Stomach (tissue), 4 donors: ENCODE results near the gene SPINT4.

Experiments
- CTCF ChIP-seq, 7 experiments: fragments of 450-650 bp in 4 of 7; fragments of 200-600 bp in 3 of 7; sonication (generic) in 3 of 7; IDR thresholded peaks; one replicate each; pipeline ENCODE4 v1.5.1; 2016 to 2019; ENCODE audit warnings: antibody characterized with exemption in 7 of 7, control low read depth in 2 of 7, mild to moderate bottlenecking in 1 of 7
- EP300 ChIP-seq: sonication (generic); formaldehyde crosslinking; IDR thresholded peaks from one replicate; pipeline ENCODE4 v1.6.1; 2017; ENCODE audit warnings: antibody characterized with exemption

GRCh38 chr20:45672765-45673164, 49.4 kb upstream of the SPINT4 start:
- TF ChIP-seq CTCF (IDR thresholded peaks at IDR 0.05), result no peak
- no peak for TF ChIP-seq EP300
